T47D (cell line): ENCODE data around the gene C7.
"Not testable (repeated sequence)": the region's sequence is repeated elsewhere in the genome, so short reads cannot be mapped to it uniquely, and the experiment has no call there.

ENCODE experiments used
- DNase-seq, 2 experiments: peaks; one replicate each; pipeline versions ENCODE4 v3.0.0 to v3.0.0-alpha.2; 2011 to 2012; ENCODE audit warnings: low read depth in 1 of 2, low spot score in 1 of 2
- JUND ChIP-seq: IDR thresholded peaks from 2 replicates; pipeline ENCODE4 v1.6.1; 2012; ENCODE audit warnings: low read depth
- in situ Hi-C: cut with HindIII; loops from 2 replicates; pipeline ENCODE4 v1.10.0; 2016; ENCODE audit warnings: low sequenced_read_pairs, low pct_unique_long_range_greater_than_20kb

C7 gene

DNA sequence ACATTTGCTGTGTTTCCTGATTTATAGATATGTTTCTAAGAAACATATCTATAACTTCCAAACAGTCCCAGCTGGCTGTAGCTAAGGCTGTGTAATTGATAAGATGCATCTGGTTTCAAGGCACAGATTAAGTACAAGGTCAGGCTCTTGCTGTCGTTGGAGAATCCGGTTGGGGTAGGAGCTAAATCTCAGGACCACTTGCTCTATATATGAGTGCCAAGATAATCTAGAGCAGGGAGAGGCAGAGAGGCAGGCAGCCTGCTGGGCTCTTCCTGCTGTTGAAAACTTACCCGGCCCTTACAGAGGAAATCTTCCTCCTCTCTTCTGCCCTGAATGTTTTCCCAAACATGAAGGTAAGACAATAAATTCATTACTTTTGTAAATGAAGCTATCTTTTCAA, at the start of gene C7:
Gene C7, plus strand, starts transcription at position 234 of the 400 bp plus-strand sequence. Its CDS starts 114 bp downstream, at position 348.
- no peak for DNase-seq
- in situ Hi-C loops: no loop called here
- no peak for TF ChIP-seq JUND

DNA sequence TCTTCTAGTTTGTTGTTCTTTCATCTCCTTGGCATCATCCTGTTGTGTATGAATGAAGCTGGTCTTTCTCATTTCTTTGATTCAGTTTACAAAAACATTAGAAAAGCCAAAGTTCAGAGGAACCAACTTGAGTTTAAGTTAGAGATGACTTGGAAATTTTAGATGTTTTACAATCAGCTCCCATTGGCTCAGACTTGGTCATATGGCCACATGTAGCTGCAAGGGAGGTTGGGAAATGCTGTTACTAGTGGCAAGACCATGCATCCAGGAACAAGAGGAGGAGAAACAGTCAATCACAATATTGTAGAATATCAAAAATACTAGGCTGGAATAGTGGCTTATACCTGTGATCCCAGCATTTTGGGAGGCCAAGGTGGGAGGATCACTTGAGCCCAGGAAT, 48.6 kb upstream of the C7 start:
- DNase-seq: no peak
- TF ChIP-seq JUND: no peak
- in situ Hi-C loops: no loop called here

GRCh38 chr5:40865004-40865403, 44.3 kb upstream of the C7 start:
- in situ Hi-C loops: not testable (repeated sequence)

GRCh38 chr5:40866844-40867243, 42.5 kb upstream of the C7 start:
- DNase-seq: no peak
- TF ChIP-seq JUND: no peak
- in situ Hi-C loops: no loop called here

More at GRCh38 chr5:40865004-40865403, 44.3 kb upstream of the C7 start:
- DNase-seq: not testable (repeated sequence)

DNA sequence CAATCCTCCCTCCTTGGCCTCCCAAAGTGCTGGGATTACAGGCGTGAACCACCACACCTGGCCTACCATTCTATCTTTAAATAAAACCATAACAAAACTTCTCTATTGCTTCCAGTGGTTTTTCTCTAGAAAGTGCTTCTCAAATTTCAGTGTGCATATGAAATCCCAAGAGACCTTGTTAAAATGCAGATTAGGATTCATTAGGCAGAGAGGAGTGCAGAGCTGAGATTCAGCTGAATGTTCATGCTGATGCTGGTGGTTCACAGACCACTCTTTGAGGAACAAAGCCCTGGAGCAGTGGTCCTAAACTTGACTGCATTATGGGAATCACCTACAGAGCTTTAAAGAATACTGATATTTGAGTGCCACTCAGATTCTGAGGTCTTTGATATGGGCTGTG, 39.9 kb upstream of the C7 start:
- TF ChIP-seq JUND: no peak
- in situ Hi-C loops: no loop called here
- DNase-seq: no peak

DNA sequence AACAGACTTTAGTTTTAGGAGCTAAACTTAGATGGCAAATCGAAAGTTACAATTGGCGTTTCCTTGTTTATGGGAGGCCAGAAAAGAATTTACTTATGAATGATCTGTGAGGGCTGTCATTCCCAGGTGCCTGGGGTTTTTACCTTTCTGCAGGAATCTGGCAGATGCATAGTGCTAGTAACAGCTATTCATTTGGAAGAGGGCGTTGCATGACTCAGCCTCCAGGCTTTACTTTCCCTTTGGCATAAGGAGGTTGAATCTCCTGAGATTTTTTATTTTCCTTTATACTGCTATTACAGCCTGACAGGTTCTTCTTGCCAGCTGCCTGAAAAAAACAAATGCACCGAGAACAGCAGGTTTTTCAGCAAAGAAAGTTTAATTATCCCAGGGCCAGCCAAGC, 38.1 kb upstream of the C7 start:
- in situ Hi-C loops: no loop called here
- no peak for TF ChIP-seq JUND
- DNase-seq: no peak

DNA sequence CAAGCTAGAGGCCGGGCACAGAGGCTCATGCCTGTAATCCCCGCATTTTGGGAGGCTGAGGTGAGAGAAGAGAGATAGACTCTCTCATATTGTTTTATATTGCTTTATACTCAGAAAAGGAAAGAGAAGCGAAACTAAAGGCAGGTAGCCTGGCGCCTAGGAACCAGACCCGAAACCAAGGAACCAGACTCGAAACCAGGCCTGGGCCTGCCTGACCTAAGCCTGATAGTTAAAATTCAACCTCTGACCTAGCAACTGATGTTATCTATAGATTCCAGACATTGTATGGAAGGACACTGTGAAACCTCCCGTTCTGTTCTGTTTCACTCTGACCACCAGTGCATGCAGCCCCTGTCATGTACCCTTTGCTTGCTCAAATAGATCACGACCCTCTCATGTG, 37.0 kb upstream of the C7 start:
- in situ Hi-C loops, DNase-seq: not testable (repeated sequence)

DNA sequence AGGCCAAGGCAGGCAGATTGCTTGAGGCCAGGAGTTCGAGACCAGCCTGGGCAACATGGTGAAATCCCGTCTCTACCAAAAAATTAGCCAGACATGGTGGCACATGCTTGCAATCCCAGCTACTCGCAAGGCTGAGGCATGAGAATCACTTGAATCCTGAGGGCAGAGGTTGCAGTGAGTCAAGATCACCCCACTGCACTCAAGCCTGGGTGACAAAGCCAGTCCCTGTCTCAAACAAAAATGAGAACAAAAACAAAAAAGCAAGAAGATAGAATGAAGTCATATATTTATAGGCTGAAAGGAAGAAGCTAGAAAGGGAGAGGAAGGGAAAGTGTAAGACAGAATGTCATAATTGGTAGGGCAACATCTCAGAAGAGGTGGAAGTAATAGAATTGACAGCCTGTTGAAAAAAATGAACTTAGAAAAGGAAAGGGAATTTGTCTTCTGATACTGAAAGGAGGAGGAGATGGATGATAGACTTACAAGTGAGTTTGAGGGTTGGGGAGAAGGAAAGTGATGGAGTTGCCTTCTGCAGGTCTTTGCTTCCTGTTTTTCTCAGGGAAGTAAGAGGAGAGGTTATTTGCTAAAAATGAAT, 35.9 kb upstream of the C7 start:
- in situ Hi-C loops: no loop called here
- TF ChIP-seq JUND: no peak
- no peak for DNase-seq

DNA sequence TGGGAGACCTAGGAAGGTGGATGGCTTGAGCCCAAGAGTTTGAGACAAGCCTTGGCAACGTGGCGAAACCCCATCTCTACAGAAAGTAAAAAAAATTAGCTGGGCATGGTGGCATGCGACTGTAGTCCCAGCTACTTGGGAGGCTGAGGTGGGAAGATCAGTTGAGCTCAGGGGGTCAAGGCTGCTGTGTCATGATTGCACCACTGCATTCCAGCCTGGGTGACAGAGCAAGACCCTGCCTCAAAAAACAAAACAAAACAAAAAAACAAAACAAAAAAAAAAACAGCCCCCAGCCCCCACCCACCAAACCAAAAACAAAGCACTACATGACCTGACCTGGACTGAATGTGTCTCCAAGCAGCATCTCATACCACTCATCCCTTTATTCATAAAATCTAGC, 33.3 kb upstream of the C7 start:
- DNase-seq: no peak
- in situ Hi-C loops: no loop called here
- TF ChIP-seq JUND: no peak

DNA sequence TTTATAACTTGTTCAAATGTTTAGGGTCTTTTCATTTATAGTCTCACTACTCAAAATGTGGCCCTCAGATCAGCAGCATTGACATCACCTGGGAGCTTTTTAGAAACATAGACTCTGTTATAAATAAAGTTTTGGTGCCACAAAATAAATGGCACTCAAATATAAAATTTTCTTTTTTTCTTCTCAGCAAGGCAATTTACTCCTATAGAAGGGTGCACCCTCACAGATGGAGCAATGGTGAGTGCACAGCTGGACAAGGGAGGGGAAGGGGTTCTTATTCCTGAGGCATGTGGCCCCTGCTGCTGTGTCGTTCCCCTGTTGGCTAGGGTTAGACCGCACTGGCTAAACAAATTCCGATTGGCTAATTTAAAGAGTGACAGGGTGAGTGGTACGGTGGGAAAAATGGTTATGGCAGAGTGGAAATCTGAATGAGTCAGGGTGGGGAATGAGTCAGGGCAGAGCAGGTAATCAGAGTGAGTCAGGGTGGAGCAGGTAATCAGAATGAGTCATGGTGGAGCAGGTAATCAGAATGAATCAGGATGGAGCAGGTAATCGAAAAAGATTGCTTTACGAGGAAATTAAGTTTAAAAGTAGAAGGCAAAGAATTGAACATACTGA, 31.8 kb upstream of the C7 start:
- no peak for TF ChIP-seq JUND
- DNase-seq: no peak
- in situ Hi-C loops: no loop called here

DNA sequence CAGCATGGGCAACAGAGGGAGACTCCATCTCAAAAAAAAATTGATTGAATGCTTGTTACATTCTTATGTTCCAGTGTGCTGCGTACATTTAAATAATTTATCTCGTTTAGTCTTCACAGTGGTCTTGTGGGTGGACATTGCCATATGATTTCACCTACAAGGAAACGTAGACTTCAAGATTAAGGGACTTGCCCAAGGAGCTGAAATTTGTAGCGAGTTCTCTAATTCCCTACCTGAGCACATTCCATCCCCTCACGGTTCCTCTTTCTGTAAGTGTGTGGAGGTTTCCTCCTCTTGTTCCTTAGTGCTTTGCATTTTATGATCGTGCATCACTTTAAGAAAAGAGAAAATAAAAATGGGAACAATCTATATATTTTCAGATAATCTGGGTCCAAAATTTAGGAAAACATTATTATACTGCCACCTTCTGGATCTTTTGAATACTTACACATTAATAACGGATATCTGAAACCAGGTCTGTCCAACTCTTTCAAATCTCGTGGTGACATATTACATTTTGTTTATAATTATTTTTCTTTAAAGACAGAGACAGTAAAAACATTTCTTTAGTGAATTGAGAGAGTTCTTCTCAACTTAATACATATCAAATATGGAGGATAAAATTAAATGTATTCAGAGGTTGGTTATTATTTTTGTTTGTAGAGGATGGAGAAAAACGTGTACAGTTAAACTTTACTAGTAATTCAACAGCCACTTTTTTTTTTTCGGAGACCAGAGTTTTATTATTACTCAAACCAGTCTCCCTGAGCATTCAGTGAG, 29.9 kb upstream of the C7 start:
- DNase-seq: peak; percentile 18 to 50
- in situ Hi-C loops: no loop called here
- no peak for TF ChIP-seq JUND

DNA sequence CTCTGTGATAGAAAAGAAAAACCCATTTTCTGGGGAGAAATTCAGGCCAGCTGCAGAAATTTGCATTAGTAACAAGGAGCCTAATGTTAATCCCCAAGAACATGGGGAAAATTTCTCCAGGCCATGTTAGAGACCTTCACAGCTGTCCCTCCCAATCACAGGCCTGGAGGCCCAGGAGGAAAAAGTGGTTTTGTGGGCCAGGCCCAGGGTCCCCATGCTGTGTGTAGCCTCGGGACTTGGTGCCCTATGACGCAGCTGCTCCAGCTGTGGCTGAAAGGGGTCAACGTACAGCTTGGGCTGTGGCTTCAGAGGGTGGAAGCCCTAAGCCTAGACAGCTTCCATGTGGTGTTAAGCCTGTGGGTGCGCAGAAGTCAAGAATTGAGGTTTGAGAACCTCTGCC, 27.0 kb upstream of the C7 start:
- in situ Hi-C loops: no loop called here
- no peak for DNase-seq
- TF ChIP-seq JUND: no peak

GRCh38 chr5:40883051-40883450, 26.2 kb upstream of the C7 start:
- in situ Hi-C loops, DNase-seq: not testable (repeated sequence)

DNA sequence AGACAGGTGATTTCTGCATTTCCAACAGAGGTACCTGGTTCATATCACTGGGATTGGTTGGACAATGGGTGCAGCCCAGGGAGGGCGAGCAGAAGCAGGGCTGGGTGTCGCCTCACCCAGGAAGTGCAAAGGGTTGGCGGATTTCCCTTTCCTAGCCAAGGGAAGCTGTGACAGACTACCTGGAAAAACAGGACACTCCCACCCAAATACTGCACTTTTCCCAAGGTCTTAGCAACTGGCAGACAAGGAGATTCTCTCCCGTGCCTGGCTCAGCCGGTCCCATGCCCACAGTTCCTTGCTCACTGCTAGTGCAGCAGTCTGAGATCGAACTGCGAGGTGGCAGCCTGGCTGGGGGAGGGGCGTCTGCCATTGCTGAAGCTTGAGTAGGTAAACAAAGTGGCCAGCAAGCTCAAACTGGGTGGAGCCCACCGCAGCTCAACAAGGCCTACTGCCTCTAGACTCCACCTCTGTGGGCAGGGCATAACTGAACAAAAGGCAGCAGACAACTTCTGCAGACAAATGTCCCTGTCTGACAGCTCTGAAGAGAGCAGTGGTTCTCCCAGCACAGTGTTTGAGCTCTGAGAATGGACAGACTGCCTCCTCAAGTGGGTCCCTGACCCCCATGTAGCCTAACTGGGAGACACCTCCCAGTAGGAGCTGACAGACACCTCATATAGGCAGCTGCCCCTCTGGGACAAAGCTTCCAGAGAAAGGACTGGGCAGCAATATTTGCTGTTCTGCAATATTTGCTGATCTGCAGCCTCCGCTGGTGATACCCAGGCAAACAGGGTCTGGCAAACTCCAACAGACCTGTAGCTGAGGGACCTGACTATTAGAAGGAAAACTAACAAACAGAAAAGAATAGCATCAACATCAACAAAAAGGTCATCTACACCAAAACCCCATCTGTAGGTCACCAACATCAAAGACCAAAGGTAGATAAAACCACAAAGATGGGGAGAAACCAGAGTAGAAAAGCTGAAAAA, 13.6 kb upstream of the C7 start:
- peak in 1 of 2 experiments; percentile 30 for DNase-seq
- in situ Hi-C loops: not testable (repeated sequence)
